Measurements from ENCODE around the gene COPS6.

COPS6 gene

DNA sequence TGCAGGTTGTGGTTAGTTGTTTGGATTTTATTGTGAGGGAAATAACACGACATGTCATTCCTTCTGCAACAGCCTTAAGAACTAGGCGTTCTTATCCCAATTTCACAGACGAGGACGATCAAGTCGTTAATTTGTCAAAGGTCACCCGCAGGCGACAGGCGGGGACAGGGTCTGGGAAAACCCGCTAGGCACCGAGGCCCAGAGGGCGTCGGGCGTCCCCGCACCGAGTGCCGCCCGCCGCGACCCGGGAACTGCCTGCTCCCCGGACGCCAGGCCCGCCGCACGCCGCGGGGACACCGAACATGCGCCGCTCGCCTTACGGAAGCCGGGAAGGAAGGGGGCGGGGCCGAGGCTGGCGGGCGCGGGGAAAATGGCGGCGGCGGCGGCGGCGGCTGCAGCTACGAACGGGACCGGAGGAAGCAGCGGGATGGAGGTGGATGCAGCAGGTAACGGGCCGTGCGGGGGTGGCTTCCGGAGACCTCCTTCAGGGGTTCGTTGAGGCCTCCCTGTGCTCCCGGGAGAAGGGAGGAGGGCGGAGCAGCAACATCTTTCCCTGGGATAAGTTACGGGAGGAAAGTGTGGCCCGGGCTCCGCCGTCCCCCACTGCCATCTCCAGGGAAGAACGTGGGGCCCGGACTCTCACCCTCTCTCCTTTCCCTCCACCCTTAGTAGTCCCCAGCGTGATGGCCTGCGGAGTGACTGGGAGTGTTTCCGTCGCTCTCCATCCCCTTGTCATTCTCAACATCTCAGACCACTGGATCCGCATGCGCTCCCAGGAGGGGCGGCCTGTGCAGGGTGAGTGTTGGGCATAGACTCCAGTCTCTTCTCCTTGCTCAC, at the start of gene COPS6:
TSS of gene COPS6 (plus strand) at position 349 of the 837 bp plus-strand sequence. CDS start at position 371, 22 bp downstream.
- DNase-seq (ENCODE audit: low spot score): peak; percentile 81

DNA sequence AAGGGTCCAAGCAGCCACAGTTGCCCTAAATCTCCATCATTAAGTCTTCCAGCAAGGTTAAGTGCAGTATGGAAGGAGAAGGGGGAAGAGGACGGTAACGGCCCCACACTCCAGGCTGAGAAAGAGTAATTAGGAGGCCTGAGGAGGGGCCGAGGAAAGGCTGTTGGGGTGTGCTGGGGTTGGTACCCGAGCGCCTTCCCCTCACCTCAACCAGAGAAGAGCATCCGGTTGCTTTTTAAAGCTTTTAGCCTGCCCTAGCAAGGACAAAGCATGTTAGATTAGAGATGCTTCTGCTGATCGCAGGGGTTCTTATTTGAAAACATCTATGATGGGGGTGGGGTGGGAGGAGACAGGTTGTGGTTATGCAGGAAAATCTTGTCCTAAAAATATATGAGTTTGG, 48.2 kb upstream of the COPS6 start:
- DNase-seq (ENCODE audit: low spot score): no peak

DNA sequence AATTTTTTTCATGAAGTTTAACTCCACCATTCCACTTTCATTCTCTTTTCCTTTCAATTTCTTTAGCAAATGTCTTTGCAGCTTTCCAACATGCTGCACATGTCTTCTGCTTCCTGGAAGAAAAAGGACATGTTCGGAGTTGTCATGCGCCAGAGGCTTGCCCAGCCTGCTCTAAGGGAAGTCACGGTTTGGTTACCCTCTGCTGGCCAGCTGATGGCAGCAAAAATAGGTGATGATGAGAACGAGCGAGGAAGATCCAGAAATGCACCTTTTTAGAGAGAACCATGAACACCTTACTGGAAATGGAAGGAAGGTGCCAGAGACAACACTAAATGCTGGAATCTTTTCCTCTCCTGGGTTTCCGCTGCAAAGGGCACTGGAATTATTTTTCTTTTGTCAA, 44.1 kb upstream of the COPS6 start:
- DNase-seq (ENCODE audit: low spot score): peak; percentile 34

DNA sequence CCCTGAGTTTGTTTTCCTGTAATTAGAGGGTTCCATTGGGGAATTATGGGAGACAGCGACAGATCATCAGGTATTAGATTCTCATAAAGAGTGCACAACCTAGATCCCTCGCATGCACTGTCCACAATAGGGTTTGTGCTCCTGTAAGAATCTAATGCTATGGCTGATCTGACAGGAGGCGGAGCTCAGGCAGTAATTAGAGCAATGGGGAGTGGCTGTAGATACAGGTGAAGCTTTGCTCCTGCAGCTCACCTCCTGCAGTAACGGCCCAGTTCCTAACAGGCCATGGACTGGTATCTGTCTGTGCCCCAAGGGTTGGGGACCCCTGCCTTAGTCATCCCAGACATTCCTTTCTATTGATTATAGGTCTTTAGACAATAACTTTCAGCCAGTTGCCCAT, 40.1 kb upstream of the COPS6 start:
- peak; percentile 42 for DNase-seq (ENCODE audit: low spot score)

DNA sequence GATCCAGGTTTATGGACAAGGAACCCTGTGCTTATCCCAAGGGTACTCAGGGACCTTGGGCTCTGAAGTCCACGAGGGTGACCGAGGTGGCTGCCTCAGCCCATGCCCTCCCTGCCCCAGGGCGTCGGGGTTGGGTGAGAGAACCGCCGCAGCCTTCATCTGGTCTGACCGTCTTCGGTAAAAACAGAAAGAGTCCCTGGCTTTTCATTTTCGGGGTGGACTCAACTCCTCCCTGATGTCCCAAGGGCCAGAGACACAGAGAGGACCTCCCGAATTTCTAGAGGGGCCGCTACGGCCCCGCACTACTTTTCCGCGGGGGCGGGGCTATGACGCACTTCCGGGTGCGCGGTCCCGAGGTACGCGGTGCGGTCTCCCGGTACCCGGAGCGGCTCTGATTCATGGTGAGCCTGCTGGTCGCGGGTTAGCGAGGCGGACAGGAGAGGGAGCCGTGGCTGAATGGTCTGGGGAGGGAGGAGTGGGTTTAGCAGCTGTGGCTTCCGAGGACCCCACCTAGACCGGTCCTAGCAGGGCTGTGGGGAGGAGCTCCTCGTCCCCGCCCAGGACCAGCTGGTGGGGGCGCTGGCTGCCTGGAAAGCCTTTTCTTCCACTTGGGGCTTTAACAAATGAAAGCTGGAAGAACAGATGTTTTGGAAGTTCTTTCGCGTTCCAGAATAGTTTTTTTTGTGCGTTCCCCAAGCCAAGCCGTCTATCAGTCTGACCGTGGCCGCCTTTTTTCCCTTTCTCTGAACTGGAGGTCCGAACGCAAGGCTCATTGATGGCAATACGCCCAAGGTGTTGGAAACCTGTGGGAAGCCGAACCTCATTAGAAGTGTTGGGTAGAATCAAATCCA, 39.1 kb upstream of the COPS6 start, which contains the start of gene ZSCAN21:
TSS of gene ZSCAN21 (plus strand) at position 334 of the 851 bp plus-strand sequence. CDS start 7,233 bp downstream, outside the sequence.
- DNase-seq (ENCODE audit: low spot score): peak; percentile 87

DNA sequence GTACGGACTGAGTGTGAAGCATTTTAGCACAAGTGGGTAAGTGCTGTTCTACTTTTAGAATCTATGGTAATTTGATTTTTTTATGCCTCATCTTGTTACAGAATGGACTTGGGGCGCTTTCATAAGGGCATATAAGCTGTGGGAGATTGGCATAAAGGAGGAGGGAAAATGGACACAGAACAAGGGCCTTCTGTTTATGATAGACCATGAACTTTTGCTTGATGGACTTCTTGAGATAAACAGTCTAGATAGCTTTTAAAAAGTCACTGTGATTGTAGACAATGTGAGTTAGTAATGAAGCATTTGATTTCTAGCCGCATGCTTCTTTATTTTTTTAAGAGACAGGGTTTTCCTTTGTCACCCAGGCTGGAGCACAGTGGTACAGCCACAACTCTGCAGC, 37.2 kb upstream of the COPS6 start:
- DNase-seq (ENCODE audit: low spot score): no peak

DNA sequence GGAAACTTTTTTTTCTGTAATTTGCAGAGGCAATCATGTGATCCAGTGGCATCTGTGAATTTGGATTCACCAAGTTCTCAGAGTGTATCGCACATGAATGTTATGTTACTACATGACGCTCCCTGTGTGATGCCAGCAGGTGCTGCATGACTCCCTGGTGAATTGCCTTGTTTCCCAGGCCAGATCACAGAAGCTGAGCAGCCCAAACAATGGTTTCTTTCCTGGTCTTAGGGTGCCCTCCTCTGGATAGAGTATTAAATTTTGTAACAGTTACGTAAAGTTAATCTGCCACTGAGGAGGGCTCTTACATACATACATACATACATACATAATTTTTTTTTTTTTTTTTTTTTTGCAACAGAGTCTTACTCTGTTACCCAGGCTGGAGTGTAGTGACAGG, 35.6 kb upstream of the COPS6 start:
- peak; percentile 89 for DNase-seq (ENCODE audit: low spot score)

DNA sequence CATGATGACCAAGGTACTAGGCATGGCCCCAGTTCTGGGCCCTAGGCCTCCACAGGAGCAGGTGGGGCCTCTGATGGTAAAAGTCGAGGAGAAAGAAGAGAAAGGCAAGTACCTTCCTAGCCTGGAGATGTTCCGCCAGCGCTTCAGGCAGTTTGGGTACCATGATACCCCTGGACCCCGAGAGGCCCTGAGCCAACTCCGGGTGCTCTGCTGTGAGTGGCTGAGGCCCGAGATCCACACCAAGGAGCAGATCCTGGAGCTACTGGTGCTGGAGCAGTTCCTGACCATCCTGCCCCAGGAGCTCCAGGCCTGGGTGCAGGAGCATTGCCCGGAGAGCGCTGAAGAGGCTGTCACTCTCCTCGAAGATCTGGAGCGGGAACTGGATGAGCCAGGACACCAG, 31.8 kb upstream of the COPS6 start:
- no peak for DNase-seq (ENCODE audit: low spot score)

DNA sequence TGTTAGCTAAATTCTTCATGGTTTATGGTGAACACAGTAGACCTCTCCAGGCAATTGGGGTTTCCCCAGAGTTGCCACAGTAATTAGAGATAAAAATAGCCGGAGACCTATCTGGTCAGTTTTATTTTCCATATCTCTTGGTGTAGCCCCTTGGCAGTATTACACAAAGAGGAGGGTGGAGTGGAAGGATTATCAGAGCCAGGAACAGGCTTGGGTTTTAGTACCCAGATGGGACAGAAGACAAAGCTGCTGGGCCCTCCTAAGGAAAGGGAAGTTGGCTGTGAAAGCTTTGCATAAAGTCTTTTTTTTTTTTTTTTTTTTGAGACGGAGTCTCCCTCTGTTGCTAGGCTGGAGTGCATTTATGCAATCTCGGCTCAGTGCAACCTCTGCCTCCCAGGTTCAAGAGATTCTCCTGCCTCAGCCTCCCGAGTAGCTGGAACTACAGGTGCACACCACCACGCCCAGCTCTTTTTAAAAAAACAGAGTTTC, 29.5 kb upstream of the COPS6 start:
- no peak for DNase-seq (ENCODE audit: low spot score)

DNA sequence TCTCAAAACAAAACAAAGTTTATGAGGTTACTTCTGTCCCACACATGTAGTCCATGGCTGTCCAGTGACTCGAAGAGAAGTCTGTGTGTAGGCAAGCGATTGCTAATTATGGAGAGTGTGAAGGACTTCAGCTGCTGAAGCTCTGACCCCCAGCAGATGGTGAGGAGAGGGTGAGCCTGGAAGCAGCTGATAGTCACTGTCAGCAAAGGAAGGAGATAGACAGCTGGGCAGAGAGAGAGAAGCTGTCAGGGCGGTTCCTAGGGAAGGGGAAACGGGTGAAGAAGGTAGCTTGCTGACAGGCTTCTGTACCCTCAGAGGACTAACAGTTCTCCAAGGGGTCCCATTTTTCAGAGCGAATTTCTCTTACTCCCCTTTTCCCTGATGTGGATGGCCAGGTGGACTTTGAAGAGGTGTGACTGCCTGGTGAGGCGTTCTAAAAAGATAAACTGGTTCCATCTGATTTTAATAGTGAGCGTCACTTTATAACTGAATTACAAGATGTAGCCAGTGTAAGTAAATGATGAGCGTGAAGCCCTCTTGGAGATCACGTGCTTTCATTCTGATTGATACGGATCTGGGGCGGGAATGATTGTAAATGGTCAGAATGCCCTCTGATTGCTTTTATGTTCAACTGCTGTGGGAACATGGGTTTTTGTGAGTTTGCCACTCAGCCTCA, 27.1 kb upstream of the COPS6 start:
- DNase-seq (ENCODE audit: low spot score): no peak

DNA sequence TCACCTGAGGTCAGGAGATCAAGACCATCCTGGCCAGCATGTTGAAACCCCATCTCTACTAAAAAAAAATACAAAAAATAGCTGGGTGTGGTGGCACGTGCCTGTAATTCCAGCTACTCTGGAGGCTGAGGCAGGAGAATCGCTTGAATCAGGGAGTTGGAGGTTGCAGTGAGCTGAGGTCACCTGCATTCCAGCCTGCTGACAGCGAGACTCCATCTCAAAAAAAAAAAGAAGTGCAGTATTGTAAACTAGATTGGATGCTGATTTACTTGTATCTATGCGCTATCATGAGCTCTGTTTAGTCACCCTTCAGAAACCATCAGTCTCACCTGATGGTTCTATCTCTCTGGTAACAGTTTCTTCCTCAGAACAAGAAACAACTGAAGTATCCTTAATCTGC, 25.4 kb upstream of the COPS6 start:
- DNase-seq (ENCODE audit: low spot score): no peak

DNA sequence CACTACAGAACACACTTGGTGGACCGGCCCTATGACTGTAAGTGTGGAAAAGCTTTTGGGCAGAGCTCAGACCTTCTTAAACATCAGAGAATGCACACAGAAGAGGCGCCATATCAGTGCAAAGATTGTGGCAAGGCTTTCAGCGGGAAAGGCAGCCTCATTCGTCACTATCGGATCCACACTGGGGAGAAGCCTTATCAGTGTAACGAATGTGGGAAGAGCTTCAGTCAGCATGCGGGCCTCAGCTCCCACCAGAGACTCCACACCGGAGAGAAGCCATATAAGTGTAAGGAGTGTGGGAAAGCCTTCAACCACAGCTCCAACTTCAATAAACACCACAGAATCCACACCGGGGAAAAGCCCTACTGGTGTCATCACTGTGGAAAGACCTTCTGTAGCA, 24.6 kb upstream of the COPS6 start:
- no peak for DNase-seq (ENCODE audit: low spot score)

DNA sequence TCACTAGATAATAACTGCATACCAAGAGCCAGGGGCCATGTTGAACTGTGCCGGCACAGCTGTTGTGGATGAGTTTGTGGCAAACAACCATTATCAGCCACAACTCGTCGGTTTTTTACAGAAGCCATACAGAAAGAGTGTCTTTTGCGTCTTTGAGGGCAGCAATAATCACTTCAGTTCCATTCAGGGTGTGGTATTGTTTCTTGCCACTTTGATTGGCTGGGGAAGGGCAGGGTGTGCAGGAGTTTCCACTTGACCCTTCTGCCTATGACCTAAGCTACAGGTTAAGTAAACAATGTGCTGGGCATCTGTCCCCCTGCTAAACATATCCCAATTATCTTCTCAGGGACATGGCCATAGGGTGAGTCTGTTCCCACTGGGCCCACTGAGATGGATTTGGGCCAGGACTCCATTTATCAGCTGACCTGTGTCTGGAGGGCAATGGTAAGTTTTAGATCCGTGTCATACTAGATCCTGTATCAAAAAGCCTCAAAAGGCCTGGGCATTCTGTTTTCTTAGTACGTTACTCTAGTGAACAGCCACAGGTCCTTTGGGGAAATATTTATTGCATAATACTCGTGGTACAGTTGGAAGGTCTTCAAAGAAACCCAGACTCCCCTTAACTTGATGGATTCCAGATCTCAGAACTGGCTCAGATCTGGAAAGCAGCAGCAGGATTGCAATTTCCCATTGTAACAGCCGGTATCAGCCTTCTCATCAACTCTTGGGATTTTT, 23.1 kb upstream of the COPS6 start:
- DNase-seq (ENCODE audit: low spot score): no peak

DNA sequence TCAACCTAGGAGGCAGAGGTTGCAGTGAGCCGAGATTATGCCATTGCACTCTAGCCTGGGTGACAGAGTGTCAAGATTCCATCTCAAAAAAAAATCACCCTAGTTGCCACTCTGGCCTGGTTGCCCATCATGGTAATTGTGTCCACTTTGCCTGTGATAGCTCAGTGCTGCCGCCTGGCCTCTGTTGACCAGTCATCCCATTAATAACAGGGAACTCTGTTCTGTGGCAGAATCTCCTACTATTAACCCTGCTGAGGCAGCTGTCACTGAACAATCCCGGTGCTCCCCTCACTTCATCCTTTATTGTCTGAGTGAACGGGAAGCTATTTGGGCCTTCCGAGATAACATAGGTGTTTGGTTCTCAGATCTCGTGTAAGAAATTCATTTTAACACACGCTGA, 21.8 kb upstream of the COPS6 start:
- DNase-seq (ENCODE audit: low spot score): no peak

DNA sequence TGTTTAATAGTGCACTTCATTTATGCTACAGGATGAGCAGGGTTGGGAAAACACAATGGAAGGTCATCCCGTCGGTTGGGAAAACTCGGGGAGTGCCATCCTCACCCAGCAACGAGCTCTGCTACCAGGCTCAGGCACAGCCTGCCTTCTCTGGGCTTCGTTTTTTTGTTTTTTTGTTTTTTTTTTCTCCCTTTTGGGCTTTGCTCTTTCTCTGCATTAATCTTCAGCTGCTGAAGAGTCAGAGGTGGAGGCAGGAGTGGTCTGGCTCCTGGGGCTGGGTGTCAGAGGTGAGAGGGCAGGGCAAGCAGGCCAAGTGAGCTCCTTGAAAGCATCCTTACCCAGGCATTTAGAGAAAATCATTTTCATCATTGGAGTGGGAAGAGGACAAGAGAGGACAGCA, 18.8 kb upstream of the COPS6 start:
- DNase-seq (ENCODE audit: low spot score): no peak

DNA sequence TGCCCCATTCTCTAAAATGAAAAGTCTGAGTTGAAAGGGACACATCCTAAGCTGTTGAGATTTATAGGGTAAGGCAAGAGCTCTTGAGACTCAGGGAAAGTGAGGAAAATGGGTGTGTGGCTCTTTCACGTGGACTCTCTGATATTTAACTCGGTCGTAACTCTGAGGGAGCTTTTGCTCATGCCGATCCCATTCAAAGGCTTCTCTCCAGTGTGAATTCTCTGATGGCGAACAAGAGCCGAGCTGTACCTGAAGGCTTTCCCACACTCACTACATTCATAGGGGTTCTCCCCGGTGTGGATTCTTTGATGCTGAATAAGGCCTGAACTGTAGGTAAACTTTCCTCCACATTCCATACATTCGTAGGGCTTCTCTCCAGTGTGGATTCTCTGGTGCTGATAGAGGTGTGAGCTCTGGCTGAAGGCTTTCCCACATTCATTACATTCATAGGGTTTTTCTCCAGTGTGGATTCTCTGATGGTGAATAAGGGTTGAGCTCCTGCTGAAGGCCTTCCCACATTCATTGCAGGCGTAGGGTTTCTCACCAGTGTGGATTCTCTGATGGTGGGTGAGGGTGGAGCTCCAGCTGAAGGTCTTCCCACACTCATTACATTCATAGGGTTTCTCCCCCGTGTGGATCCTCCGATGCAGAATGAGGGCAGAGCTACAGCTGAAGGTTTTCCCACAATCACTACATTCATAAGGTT, 17.6 kb upstream of the COPS6 start:
- no peak for DNase-seq (ENCODE audit: low spot score)

DNA sequence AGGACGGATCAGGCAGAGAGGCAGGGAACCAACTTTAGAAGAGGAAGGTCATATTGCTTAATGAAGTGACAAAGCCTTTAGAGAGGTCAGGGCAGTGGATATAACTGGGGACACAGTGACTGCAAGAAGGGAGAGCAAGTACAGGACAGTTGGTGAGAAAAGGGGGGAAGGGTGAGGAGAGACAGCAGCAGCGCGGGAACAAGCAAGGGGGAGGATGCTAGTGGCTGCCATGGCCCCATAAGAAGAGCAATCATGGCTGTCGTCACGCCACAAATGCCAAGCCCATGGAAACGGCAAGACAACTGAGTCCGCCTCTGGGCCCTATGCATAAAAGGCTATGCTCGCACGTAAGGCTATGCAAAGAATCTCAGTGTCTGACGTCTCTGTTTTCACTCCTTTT, 16.3 kb upstream of the COPS6 start:
- no peak for DNase-seq (ENCODE audit: low spot score)

DNA sequence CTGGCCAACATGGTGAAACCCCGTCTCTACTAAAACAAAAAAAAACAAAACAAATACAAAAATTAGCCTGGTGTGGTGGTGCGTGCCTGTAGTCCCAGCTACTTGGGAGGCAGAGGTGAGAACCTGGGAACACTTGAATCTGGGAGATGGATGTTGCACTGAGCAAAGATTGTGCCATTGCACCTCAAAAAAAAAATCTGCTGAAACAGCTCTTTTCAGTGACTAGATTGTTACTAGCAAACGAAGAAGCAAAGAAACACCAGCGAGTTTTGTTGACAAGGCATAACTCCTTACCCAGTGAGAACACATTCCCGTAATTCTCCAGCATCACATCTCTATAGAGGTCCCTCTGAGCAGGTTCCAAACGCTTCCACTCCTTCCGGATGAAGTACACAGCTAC, 13.9 kb upstream of the COPS6 start:
- DNase-seq (ENCODE audit: low spot score): no peak

DNA sequence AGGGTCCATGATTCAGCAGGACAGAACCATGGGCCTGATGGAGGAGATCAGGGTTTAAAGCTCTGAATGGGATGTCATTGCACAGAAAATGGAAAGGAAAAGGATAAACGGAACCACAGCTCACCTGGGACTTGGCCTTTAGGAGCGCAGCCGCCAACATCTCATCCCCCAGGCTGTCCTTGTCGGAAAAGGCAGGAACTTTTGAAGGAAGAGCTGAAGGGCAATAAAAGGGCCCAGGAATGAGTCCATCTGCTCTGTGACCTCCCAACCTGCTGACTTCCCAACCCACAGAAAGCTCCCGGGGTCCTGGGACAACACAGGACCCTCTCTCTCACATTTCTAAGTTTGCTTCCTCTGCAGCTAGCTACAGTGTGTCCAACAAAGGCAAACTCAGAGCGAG, 13.4 kb upstream of the COPS6 start:
- DNase-seq (ENCODE audit: low spot score): no peak

DNA sequence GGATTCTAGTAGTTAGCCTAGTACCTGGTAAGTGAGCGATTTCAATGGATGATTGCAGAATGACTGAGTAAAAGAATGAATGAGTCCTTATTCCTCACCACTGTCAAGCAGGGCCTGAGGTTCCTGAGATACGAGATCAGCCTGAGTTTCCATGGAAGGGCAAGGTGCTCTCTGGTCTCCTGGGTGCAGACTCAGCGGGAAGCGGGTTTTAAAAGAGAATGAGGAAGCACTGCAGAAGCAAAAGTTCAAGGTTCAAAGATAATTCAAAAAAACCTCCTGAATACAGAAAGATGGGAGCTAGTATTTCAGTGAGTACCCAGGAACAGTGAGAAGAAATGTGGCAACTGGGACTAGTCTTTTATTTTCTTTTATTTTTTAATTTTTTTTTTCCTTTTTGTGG, 11.6 kb upstream of the COPS6 start:
- no peak for DNase-seq (ENCODE audit: low spot score)

DNA sequence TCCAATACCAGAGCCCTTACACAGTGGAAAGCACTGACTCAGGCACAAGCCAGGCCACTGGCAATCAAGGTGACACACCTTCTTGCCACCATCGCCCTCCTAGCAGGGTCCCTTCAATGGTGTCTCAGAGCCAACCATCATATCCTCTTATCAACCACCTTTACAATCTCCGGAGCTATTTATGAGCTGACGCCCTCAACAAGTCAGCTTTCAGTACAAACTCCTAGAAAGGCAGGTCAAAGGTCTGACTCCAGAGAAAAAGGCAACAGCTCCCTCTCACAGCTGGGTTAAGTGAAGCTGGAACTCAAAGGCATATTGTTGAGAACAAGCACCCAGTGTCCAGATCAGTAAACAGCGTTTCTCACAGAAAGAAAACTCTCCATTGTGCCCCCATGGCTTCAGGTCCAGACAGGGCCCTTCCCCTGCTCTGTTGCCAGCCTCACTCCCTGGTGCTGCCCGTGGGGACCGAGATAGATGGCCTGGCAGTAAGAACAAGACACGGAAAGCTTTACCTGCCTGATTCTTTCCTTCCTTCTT, 9.7 kb upstream of the COPS6 start:
- DNase-seq (ENCODE audit: low spot score): no peak

All from NAMALWA (cell line).